ENCODE results near the gene ELOVL1. TPM values are rescaled to one million over a fixed set of nuclear protein-coding genes. Genes with fewer than 3 reads are reported as not detected.

ELOVL1 gene
- total RNA-seq, 3 donors from 2014 or later: 91.4 to 99.8 (median 92.8) TPM

GRCh38 chr1:43354936-43355335 is 12.9 kb downstream of the ELOVL1 start:
- Mint-ChIP-seq H3K4me1 (ENCODE audit: low read depth) (peaks cover 17% of the 10 kb centered on the region), H3K36me3 (ENCODE audit: insufficient read depth) (no peaks in the 10 kb centered on the region), H3K4me3 (no peak overlapping the region), H3K9me3 (no peaks in the 10 kb centered on the region), H3K27me3 (ENCODE audit: low read depth) (no peaks in the 10 kb centered on the region)
- ATAC-seq (no peak), DNase-seq (no peak)

GRCh38 chr1:43354471-43354870 is 13.3 kb downstream of the ELOVL1 start:
- Mint-ChIP-seq H3K36me3 (ENCODE audit: insufficient read depth) (no peaks in the 10 kb centered on the region), H3K9me3 (no peaks in the 10 kb centered on the region), H3K4me1 (ENCODE audit: low read depth) (peaks cover 17% of the 10 kb centered on the region), H3K4me3 (no peak overlapping the region), H3K27me3 (ENCODE audit: low read depth) (no peaks in the 10 kb centered on the region)
- no peak for ATAC-seq
- no peak for DNase-seq

GRCh38 chr1:43352881-43353280 is 14.9 kb downstream of the ELOVL1 start:
- H3K4me3 Mint-ChIP-seq: no peak overlapping the region

GRCh38 chr1:43352351-43352705 is 15.5 kb downstream of the ELOVL1 start:
- ATAC-seq (no peak), DNase-seq (no peak)
- Mint-ChIP-seq H3K9me3 (no peaks in the 10 kb centered on the region), H3K27me3 (ENCODE audit: low read depth) (no peaks in the 10 kb centered on the region), H3K4me3 (no peak overlapping the region), H3K36me3 (ENCODE audit: insufficient read depth) (no peaks in the 10 kb centered on the region), H3K4me1 (ENCODE audit: low read depth) (peaks cover 6% of the 10 kb centered on the region)

More at GRCh38 chr1:43352881-43353280, 14.9 kb downstream of the ELOVL1 start:
- ATAC-seq (no peak), DNase-seq (no peak)
- no peaks in the 10 kb centered on the region for H3K36me3 Mint-ChIP-seq (ENCODE audit: insufficient read depth)
- no peaks in the 10 kb centered on the region for H3K9me3 Mint-ChIP-seq
- H3K27me3 Mint-ChIP-seq (ENCODE audit: low read depth): no peaks in the 10 kb centered on the region
- H3K4me1 Mint-ChIP-seq (ENCODE audit: low read depth): peaks cover 8% of the 10 kb centered on the region

GRCh38 chr1:43351421-43352350 is 16.1 kb downstream of the ELOVL1 start:
- no peak for ATAC-seq
- no peaks in the 10 kb centered on the region for H3K9me3 Mint-ChIP-seq
- peaks cover 6% of the 10 kb centered on the region for H3K4me1 Mint-ChIP-seq (ENCODE audit: low read depth)
- no peaks in the 10 kb centered on the region for H3K27me3 Mint-ChIP-seq (ENCODE audit: low read depth)
- no peaks in the 10 kb centered on the region for H3K36me3 Mint-ChIP-seq (ENCODE audit: insufficient read depth)
- no peak for DNase-seq
- H3K4me3 Mint-ChIP-seq: no peak overlapping the region

- H3K4me1 Mint-ChIP-seq (ENCODE audit: low read depth): peaks cover 6% of the 10 kb centered on the region
- no peaks in the 10 kb centered on the region for H3K27me3 Mint-ChIP-seq (ENCODE audit: low read depth)
- ATAC-seq (no peak), DNase-seq (no peak)
- no peaks in the 10 kb centered on the region for H3K9me3 Mint-ChIP-seq
- H3K4me3 Mint-ChIP-seq: no peak overlapping the region
- H3K36me3 Mint-ChIP-seq (ENCODE audit: insufficient read depth): no peaks in the 10 kb centered on the region
These were observed 16.8 kb downstream of the ELOVL1 start for GRCh38 chr1:43350976-43351375.

GRCh38 chr1:43349594-43350306 is 18.1 kb downstream of the ELOVL1 start:
- H3K36me3 Mint-ChIP-seq (ENCODE audit: insufficient read depth): no peaks in the 10 kb centered on the region
- no peak for DNase-seq
- peaks cover 6% of the 10 kb centered on the region for H3K4me1 Mint-ChIP-seq (ENCODE audit: low read depth)
- H3K27me3 Mint-ChIP-seq (ENCODE audit: low read depth): no peaks in the 10 kb centered on the region
- no peak for ATAC-seq
- H3K9me3 Mint-ChIP-seq: no peaks in the 10 kb centered on the region
- peak overlapping the region; percentile 68 for H3K4me3 Mint-ChIP-seq

GRCh38 chr1:43348809-43349593 is 18.8 kb downstream of the ELOVL1 start:
- H3K4me3 Mint-ChIP-seq: peak overlapping the region; percentile 68
- no peaks in the 10 kb centered on the region for H3K9me3 Mint-ChIP-seq
- H3K36me3 Mint-ChIP-seq (ENCODE audit: insufficient read depth): no peaks in the 10 kb centered on the region
- H3K27me3 Mint-ChIP-seq (ENCODE audit: low read depth): no peaks in the 10 kb centered on the region
- H3K4me1 Mint-ChIP-seq (ENCODE audit: low read depth): peaks cover 6% of the 10 kb centered on the region
- ATAC-seq (peak; percentile 79 to 85), DNase-seq (peak; percentile 42)

GRCh38 chr1:43348343-43348808 is 19.4 kb downstream of the ELOVL1 start:
- Mint-ChIP-seq H3K9me3 (no peaks in the 10 kb centered on the region), H3K27me3 (ENCODE audit: low read depth) (no peaks in the 10 kb centered on the region), H3K36me3 (ENCODE audit: insufficient read depth) (no peaks in the 10 kb centered on the region), H3K4me1 (ENCODE audit: low read depth) (peaks cover 6% of the 10 kb centered on the region), H3K4me3 (no peak overlapping the region)
- ATAC-seq (no peak), DNase-seq (no peak)

- ATAC-seq (no peak), DNase-seq (no peak)
- no peaks in the 10 kb centered on the region for H3K36me3 Mint-ChIP-seq (ENCODE audit: insufficient read depth)
- H3K27me3 Mint-ChIP-seq (ENCODE audit: low read depth): no peaks in the 10 kb centered on the region
- H3K4me1 Mint-ChIP-seq (ENCODE audit: low read depth): peaks cover 6% of the 10 kb centered on the region
- H3K4me3 Mint-ChIP-seq: no peak overlapping the region
- H3K9me3 Mint-ChIP-seq: no peaks in the 10 kb centered on the region
These were observed 21.2 kb downstream of the ELOVL1 start for GRCh38 chr1:43346636-43347035.

GRCh38 chr1:43345120-43345519 is 22.7 kb downstream of the ELOVL1 start:
- H3K4me1 Mint-ChIP-seq (ENCODE audit: low read depth): peaks cover 6% of the 10 kb centered on the region
- no peak overlapping the region for H3K4me3 Mint-ChIP-seq
- no peak for DNase-seq
- no peaks in the 10 kb centered on the region for H3K27me3 Mint-ChIP-seq (ENCODE audit: low read depth)
- H3K36me3 Mint-ChIP-seq (ENCODE audit: insufficient read depth): no peaks in the 10 kb centered on the region
- no peaks in the 10 kb centered on the region for H3K9me3 Mint-ChIP-seq
- ATAC-seq: no peak

- peaks cover under 1% of the 10 kb centered on the region for H3K4me1 Mint-ChIP-seq (ENCODE audit: low read depth)
These were observed 23.5 kb downstream of the ELOVL1 start for GRCh38 chr1:43344267-43344850.

GRCh38 chr1:43340559-43340958 is 27.3 kb downstream of the ELOVL1 start:
- Mint-ChIP-seq H3K4me1 (ENCODE audit: low read depth) (no peaks in the 10 kb centered on the region), H3K9me3 (no peaks in the 10 kb centered on the region), H3K27me3 (ENCODE audit: low read depth) (no peaks in the 10 kb centered on the region), H3K36me3 (ENCODE audit: insufficient read depth) (no peaks in the 10 kb centered on the region), H3K4me3 (no peak overlapping the region)
- ATAC-seq (no peak), DNase-seq (no peak)

More at GRCh38 chr1:43344267-43344850, 23.5 kb downstream of the ELOVL1 start:
- Mint-ChIP-seq H3K27me3 (ENCODE audit: low read depth) (no peaks in the 10 kb centered on the region), H3K36me3 (ENCODE audit: insufficient read depth) (no peaks in the 10 kb centered on the region), H3K9me3 (no peaks in the 10 kb centered on the region), H3K4me3 (no peak overlapping the region)
- DNase-seq (no peak), ATAC-seq (no peak)

All from activated T-cell treated with anti-CD3 and anti-CD28 coated beads, Interleukin-2, amount 50 U/mL, for 4 hours (primary cell).